HepG2 (cell line): ENCODE results near the gene DPH7. TPM values are rescaled to one million over a fixed set of nuclear protein-coding genes. Genes with fewer than 3 reads are reported as not detected.

ENCODE experiments used
- BHLHE40 ChIP-seq: IDR thresholded peaks from 2 replicates; pipeline ENCODE4 v1.6.1; 2011; ENCODE audit warnings: low read length, improper control_type of control experiment
- FOXC1 ChIP-seq: sonication (generic); formaldehyde crosslinking; IDR thresholded peaks from 2 replicates; pipeline ENCODE4 v1.8.0; 2022; ENCODE audit warnings: mild to moderate bottlenecking, missing genetic modification reagents, borderline replicate concordance
- GABPB1 ChIP-seq: IDR thresholded peaks from 2 replicates; pipeline ENCODE4 v1.6.1; 2016; ENCODE audit warnings: mild to moderate bottlenecking, missing genetic modification reagents, moderate library complexity, missing compliant biosample characterization
- GATA4 ChIP-seq: sonication (generic); IDR thresholded peaks from 2 replicates; pipeline ENCODE4 v1.6.1; 2016; ENCODE audit warnings: antibody characterized with exemption, low read depth, borderline replicate concordance
- RFXAP ChIP-seq: sonication (generic); formaldehyde crosslinking; IDR thresholded peaks from 2 replicates; pipeline ENCODE4 v1.4.0; 2020; ENCODE audit warnings: missing genetic modification reagents, borderline replicate concordance
- SP2 ChIP-seq: sonication (generic); formaldehyde crosslinking; IDR thresholded peaks from 2 replicates; pipeline ENCODE4 v1.5.1; 2020; ENCODE audit warnings: mild to moderate bottlenecking, missing genetic modification reagents
- TCF12 ChIP-seq, 2 experiments: fragments of 450-650 bp in 1 of 2; sonication (generic) in 1 of 2; formaldehyde crosslinking in 1 of 2; IDR thresholded peaks; 2 replicates each; pipeline versions ENCODE4 v1.6.1 to v1.8.0; 2017 to 2022; ENCODE audit warnings: antibody characterized with exemption in 1 of 2, mild to moderate bottlenecking in 1 of 2, missing genetic modification reagents in 1 of 2, moderate library complexity in 1 of 2
- ZNF124 ChIP-seq: sonication (generic); formaldehyde crosslinking; IDR thresholded peaks from 2 replicates; pipeline ENCODE4 v1.4.0; 2020; ENCODE audit warnings: missing genetic modification reagents
- ZNF329 ChIP-seq: sonication (generic); formaldehyde crosslinking; IDR thresholded peaks from 2 replicates; pipeline ENCODE4 v1.9.0; 2021; ENCODE audit warnings: low read depth, mild to moderate bottlenecking, missing genetic modification reagents
- polyA plus RNA-seq, 8 experiments: library from polyadenylated mRNA; depleted of rRNA in 3 of 8; stranded (reverse) in 7 of 8; unstranded in 1 of 8; fragments of >200 nt; fragmentation: Illumina TruSeq in 4 of 8; extraction: Trizol in 4 of 8; gene quantifications; 2 replicates each; pipeline versions ENCODE4 v1.2.1 to v1.2.3, GENCODE V29; 2011 to 2016; ENCODE audit warnings: low read depth in 4 of 8, missing spikeins in 1 of 8, mixed read lengths in 1 of 8; ENCODE audit not compliant: insufficient read depth in 1 of 8
- total RNA-seq, 5 experiments: library from RNA; depleted of rRNA; stranded (reverse); fragments of >200 nt; fragmentation: Illumina TruSeq; extraction: Trizol; gene quantifications; 2 replicates each; pipeline ENCODE4 v1.2.3, GENCODE V29; 2016; ENCODE audit warnings: low read depth in 1 of 5
- TF ChIP-seq, protein P1 (sequence below): sonication (generic); formaldehyde crosslinking; IDR thresholded peaks from 2 replicates; pipeline ENCODE4 v1.8.1; 2023; ENCODE audit warnings: mild to moderate bottlenecking, missing genetic modification reagents
- TF ChIP-seq, protein P2 (sequence below): IDR thresholded peaks from 2 replicates; pipeline ENCODE4 v1.6.1; 2012; ENCODE audit warnings: inconsistent platforms
- TF ChIP-seq, protein P3 (sequence below): IDR thresholded peaks from 2 replicates; pipeline ENCODE4 v1.6.1; 2016; ENCODE audit warnings: missing compliant biosample characterization, missing genetic modification reagents, borderline replicate concordance
- TF ChIP-seq, protein P4 (sequence below): IDR thresholded peaks from 2 replicates; pipeline ENCODE4 v1.6.1; 2016; ENCODE audit warnings: mild to moderate bottlenecking
- TF ChIP-seq, protein P5 (sequence below): fragments of 450-650 bp; IDR thresholded peaks from 2 replicates; pipeline ENCODE4 v1.6.1; 2017; ENCODE audit warnings: mild to moderate bottlenecking
- TF ChIP-seq, protein P6 (sequence below): sonication (generic); formaldehyde crosslinking; IDR thresholded peaks from 2 replicates; pipeline ENCODE4 v1.5.0; 2020; ENCODE audit warnings: mild to moderate bottlenecking, missing genetic modification reagents, borderline replicate concordance

Gene DPH7
- total and polyA plus RNA-seq, 2 of the 13 experiments (the other 11 are each of a cell fraction or from before 2014, with no cell fraction given), result 27.6 to 31.6 TPM

DNA sequence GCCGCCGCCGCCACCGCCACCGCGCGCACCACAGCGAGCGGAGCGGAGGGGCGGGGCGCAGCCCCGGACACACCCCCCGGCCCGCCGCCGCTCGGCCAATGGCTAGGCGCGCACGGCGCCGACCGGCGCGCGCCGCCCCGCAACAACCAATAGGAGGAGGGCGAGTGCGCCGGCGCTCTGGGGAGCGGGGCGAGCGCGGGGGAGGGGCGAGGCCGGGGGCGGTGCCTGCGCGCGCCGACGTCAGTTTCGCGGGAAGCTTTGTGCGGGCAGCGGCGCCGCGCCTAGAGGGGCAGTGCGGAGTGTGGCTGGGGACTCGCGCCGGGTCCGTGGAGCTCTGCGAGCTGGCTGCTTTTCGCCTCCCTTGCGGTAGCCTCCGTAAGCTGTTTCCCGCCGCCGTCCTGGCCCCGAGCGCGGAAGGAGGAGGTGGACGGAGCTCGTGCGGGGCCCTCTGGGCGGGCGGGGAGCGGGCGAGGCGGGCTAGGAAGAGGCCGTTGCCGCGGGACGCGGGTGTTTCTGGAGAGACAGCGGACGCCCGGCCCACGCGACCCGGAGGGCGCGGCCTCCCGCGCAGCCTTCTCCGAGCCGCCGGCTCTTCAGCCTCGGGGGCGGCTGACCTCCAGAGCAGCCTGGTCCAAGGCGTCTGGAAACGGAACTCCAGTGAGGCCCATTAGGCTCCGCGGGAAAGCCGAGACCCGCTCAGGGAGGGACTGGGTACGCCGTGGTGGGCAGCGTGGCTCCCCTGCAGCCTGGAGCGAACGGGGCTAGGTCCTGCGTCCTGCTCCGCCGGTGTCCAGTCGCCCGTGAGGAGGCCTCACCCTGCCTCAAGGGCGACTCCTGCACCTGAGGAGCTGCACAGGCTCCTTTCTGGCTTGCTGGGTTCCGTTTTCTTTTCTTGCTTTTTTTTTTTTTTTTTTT, 12.0 kb upstream of the DPH7 start, which contains the start of gene ZMYND19 (continued):
- TF ChIP-seq, protein P1, sequence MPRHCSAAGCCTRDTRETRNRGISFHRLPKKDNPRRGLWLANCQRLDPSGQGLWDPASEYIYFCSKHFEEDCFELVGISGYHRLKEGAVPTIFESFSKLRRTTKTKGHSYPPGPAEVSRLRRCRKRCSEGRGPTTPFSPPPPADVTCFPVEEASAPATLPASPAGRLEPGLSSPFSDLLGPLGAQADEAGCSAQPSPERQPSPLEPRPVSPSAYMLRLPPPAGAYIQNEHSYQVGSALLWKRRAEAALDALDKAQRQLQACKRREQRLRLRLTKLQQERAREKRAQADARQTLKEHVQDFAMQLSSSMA (CRISPR knock-in tag), result no peak
- TF ChIP-seq GABPB1 (CRISPR knock-in tag) (peak; percentile 45; the same call in 1 of the 2 replicates), TCF12 (IDR thresholded peaks at IDR 0.05) (no peak), TCF12 (CRISPR knock-in tag; IDR thresholded peaks at IDR 0.05) (peak; percentile 20; the same call in 1 of the 2 replicates), ZNF329 (CRISPR knock-in tag) (0 out of 2 replicates have a peak, but pooled peaks have one; percentile 30), RFXAP (no peak; the same call in 1 of the 2 replicates), SP2 (CRISPR knock-in tag) (peak; percentile 52), BHLHE40 (no peak), ZNF124 (CRISPR knock-in tag) (no peak), GATA4 (no peak), FOXC1 (CRISPR knock-in tag) (0 out of 2 replicates have a peak, but pooled peaks have one; percentile 38)
- TF ChIP-seq, protein P2, sequence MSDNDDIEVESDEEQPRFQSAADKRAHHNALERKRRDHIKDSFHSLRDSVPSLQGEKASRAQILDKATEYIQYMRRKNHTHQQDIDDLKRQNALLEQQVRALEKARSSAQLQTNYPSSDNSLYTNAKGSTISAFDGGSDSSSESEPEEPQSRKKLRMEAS, result peak; percentile 62
- TF ChIP-seq, protein P3, sequence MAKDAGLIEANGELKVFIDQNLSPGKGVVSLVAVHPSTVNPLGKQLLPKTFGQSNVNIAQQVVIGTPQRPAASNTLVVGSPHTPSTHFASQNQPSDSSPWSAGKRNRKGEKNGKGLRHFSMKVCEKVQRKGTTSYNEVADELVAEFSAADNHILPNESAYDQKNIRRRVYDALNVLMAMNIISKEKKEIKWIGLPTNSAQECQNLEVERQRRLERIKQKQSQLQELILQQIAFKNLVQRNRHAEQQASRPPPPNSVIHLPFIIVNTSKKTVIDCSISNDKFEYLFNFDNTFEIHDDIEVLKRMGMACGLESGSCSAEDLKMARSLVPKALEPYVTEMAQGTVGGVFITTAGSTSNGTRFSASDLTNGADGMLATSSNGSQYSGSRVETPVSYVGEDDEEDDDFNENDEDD (CRISPR knock-in tag), result peak; percentile 90; the same call in 1 of the 2 replicates
- TF ChIP-seq, protein P4, sequence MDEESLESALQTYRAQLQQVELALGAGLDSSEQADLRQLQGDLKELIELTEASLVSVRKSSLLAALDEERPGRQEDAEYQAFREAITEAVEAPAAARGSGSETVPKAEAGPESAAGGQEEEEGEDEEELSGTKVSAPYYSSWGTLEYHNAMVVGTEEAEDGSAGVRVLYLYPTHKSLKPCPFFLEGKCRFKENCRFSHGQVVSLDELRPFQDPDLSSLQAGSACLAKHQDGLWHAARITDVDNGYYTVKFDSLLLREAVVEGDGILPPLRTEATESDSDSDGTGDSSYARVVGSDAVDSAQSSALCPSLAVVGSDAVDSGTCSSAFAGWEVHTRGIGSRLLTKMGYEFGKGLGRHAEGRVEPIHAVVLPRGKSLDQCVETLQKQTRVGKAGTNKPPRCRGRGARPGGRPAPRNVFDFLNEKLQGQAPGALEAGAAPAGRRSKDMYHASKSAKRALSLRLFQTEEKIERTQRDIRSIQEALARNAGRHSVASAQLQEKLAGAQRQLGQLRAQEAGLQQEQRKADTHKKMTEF (CRISPR knock-in tag), result peak; percentile 34; the same call in 1 of the 2 replicates
- TF ChIP-seq, protein P5, sequence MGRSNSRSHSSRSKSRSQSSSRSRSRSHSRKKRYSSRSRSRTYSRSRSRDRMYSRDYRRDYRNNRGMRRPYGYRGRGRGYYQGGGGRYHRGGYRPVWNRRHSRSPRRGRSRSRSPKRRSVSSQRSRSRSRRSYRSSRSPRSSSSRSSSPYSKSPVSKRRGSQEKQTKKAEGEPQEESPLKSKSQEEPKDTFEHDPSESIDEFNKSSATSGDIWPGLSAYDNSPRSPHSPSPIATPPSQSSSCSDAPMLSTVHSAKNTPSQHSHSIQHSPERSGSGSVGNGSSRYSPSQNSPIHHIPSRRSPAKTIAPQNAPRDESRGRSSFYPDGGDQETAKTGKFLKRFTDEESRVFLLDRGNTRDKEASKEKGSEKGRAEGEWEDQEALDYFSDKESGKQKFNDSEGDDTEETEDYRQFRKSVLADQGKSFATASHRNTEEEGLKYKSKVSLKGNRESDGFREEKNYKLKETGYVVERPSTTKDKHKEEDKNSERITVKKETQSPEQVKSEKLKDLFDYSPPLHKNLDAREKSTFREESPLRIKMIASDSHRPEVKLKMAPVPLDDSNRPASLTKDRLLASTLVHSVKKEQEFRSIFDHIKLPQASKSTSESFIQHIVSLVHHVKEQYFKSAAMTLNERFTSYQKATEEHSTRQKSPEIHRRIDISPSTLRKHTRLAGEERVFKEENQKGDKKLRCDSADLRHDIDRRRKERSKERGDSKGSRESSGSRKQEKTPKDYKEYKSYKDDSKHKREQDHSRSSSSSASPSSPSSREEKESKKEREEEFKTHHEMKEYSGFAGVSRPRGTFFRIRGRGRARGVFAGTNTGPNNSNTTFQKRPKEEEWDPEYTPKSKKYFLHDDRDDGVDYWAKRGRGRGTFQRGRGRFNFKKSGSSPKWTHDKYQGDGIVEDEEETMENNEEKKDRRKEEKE, result no peak
- TF ChIP-seq, protein P6, sequence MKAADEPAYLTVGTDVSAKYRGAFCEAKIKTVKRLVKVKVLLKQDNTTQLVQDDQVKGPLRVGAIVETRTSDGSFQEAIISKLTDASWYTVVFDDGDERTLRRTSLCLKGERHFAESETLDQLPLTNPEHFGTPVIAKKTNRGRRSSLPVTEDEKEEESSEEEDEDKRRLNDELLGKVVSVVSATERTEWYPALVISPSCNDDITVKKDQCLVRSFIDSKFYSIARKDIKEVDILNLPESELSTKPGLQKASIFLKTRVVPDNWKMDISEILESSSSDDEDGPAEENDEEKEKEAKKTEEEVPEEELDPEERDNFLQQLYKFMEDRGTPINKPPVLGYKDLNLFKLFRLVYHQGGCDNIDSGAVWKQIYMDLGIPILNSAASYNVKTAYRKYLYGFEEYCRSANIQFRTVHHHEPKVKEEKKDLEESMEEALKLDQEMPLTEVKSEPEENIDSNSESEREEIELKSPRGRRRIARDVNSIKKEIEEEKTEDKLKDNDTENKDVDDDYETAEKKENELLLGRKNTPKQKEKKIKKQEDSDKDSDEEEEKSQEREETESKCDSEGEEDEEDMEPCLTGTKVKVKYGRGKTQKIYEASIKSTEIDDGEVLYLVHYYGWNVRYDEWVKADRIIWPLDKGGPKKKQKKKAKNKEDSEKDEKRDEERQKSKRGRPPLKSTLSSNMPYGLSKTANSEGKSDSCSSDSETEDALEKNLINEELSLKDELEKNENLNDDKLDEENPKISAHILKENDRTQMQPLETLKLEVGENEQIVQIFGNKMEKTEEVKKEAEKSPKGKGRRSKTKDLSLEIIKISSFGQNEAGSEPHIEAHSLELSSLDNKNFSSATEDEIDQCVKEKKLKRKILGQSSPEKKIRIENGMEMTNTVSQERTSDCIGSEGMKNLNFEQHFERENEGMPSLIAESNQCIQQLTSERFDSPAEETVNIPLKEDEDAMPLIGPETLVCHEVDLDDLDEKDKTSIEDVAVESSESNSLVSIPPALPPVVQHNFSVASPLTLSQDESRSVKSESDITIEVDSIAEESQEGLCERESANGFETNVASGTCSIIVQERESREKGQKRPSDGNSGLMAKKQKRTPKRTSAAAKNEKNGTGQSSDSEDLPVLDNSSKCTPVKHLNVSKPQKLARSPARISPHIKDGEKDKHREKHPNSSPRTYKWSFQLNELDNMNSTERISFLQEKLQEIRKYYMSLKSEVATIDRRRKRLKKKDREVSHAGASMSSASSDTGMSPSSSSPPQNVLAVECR, result peak; percentile 90
